Stimulated activated CD8-positive, alpha-beta memory T cell treated with anti-CD3 and anti-CD28 coated beads, Interleukin-15, amount 100 ng/mL, for 48 hours (primary cell): Measurements from ENCODE around the gene PRDM13.
"Not testable (repeated sequence)": the region's sequence is repeated elsewhere in the genome, so short reads cannot be mapped to it uniquely, and the experiment has no call there.

Experiments
- DNase-seq, 2 donors: peaks; one replicate each; pipeline ENCODE4 v3.0.0-alpha.2; 2020; ENCODE audit warnings: low read depth in 2 of 2

Gene PRDM13

GRCh38 chr6:99606656-99607415 lies at the start of gene PRDM13:
Gene PRDM13 (plus strand): TSS chr6:99606833. CDS start chr6:99607035, 202 bp downstream.
- no peak for DNase-seq

GRCh38 chr6:99559057-99559456 lies 47.6 kb upstream of the PRDM13 start:
- DNase-seq, result no peak

GRCh38 chr6:99560668-99561067 lies 46.0 kb upstream of the PRDM13 start:
- no peak for DNase-seq

GRCh38 chr6:99563056-99563723 lies 43.4 kb upstream of the PRDM13 start:
- DNase-seq, result no peak

DNA sequence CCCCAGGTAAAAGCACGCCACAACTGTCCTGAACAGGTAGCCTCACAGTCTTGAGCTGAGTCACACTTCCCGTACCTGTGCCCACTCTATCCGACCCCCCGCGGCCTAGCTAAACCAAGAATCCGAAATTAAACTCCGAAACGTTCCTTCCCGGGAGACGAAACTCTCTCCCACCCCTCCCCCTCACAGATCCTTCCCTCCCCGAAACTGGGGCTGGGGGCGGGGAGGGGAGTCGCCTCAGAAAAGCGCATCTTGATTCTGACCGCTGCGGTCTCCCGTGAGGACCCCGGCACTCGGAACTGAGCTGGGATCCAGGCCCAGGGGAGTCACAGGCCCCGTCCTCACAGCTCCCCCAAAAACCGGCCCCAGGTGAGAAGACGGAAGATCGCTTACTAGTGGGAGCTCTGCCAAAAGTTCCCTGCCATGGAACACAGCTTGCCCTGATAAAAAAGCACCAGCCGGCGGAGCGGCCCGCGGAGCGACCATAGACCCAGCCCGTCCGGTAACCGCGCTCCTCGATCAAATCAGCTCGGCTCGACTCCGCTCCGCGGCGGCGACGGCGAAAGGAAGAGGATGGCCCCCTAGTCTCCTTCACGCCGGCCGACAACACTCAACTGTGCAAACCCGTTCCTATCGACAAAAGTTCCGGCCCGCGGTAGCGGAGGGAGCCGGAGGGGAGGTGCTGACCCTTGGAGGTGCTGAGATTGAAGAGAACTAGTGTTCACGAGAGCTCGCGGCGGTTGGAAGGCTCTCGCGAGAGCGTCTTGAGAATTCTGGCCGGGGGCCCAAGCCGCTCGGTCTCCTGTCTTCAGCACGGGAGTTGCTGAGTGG lies 38.3 kb upstream of the PRDM13 start, which contains the start of gene CCNC:
CCNC (minus strand) TSS at position 558 of the 831 bp plus-strand sequence; CDS start at position 425, 133 bp downstream.
- DNase-seq, result peak; percentile 84 to 89

GRCh38 chr6:99573980-99574617 lies 32.5 kb upstream of the PRDM13 start:
- DNase-seq, result no peak

GRCh38 chr6:99575544-99576227 lies 30.9 kb upstream of the PRDM13 start:
- no peak for DNase-seq

GRCh38 chr6:99579781-99580180 lies 26.9 kb upstream of the PRDM13 start:
- no peak for DNase-seq

- no peak for DNase-seq
Observed at GRCh38 chr6:99587792-99588191, 18.8 kb upstream of the PRDM13 start.

DNA sequence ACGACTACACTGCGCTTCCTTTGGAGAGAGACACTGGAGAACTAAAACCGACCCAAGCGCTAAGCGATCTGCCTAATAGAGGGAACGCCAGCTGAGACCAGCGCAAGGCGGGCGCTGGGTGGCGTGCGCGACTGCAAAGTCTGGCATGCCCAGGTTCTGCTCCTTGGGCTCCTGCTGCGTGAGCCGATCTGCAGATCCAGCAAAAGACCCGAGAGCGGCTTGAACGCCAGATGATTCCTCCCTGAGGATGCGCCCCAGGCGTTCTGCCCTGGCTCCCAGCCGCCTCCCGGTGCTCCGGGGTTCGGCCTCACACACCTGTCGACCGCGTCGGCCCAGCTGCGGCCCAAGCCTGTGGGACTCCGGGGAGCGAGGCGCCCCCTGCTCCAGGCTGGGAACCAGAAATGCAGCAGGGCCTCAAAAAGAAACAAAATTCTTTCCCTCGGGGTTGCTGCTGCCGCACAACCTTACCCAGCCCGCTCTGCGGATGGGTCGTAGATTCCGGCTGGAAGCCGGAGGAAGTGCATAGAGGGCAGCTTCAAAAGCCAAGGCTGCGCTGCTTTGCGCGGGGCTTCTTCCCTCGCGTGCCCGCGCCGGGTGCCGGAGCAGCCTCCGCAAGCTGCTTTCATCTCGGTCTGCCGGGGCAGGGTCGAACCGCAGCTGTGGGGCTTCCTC lies 17.9 kb upstream of the PRDM13 start:
- peak; percentile 51 to 58 for DNase-seq

DNA sequence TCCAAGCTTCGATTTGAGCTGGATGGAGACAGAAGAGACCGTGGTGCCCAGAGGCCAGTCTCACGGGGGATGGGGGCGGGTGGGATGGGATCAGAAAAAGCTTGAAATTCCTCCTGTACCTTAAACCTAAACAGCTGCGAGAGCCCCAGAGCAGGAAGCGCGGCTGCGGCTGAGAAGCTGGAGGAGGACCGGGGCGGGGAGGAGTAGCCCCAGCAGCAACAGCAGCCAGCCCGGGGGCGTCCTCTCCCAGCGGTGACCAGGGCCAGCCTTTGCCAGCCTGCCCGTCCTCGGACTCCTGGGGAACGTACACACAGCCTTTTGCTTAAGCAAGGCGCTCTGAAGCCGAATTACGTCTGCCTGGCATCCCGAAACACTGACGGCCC lies 17.4 kb upstream of the PRDM13 start:
- no peak for DNase-seq

- no peak for DNase-seq
Observed at GRCh38 chr6:99589907-99590493, 16.6 kb upstream of the PRDM13 start.

GRCh38 chr6:99590728-99591672 lies 15.6 kb upstream of the PRDM13 start:
- DNase-seq, result no peak

- DNase-seq, result no peak
Observed at GRCh38 chr6:99591673-99592364, 14.8 kb upstream of the PRDM13 start.

DNA sequence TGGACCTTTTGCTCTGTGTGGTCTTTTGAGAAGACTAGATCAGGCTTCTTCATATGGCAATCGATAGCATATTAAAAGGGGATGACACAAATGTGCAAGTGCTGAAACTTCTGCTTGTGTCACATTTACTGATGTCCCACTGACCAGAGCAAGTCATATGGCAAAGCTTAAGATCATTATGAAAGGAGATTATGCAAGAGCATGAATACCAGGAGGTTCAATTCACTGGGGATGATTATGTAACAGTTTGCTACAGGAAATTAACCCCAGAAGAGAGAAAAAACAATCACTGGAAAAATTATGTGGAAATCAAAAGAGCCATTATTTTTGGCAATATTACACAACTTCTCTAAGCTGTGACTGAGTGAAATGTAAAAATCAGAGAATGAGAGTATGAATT lies 13.7 kb upstream of the PRDM13 start:
- DNase-seq, result no peak

- not testable (repeated sequence) for DNase-seq
Observed at GRCh38 chr6:99594696-99595095, 11.9 kb upstream of the PRDM13 start.

- no peak for DNase-seq
Observed at GRCh38 chr6:99602520-99603420, 3.9 kb upstream of the PRDM13 start.
